Karpas-422 (cell line): ENCODE measurements around the gene PLA2G7. TPM values are rescaled to one million over a fixed set of nuclear protein-coding genes. Genes with fewer than 3 reads are reported as not detected.

ENCODE experiments used
- DNase-seq: peaks from one replicate; pipeline ENCODE4 v3.0.0-alpha.2; 2015
- H2AFZ ChIP-seq: fragments of 200-600 bp; sonication (generic); 2 replicates; pipeline ENCODE4 v1.6.1; 2014; ENCODE audit warnings: antibody characterized with exemption, low read length, mixed read lengths
- H3K27ac ChIP-seq: fragments of 200-600 bp; sonication (generic); 2 replicates; pipeline ENCODE4 v1.5.1; 2014; ENCODE audit warnings: mild to moderate bottlenecking, low read length, moderate library complexity
- H3K27me3 ChIP-seq: fragments of 200-600 bp; sonication (generic); 2 replicates; pipeline ENCODE4 v1.6.1; 2014; ENCODE audit warnings: low read length, mixed read lengths
- H3K36me3 ChIP-seq: fragments of 200-600 bp; sonication (generic); 2 replicates; pipeline ENCODE4 v1.6.1; 2014; ENCODE audit warnings: low read length, mixed read lengths; ENCODE audit not compliant: insufficient read depth
- H3K4me1 ChIP-seq: fragments of 200-600 bp; sonication (generic); 2 replicates; pipeline ENCODE4 v1.6.1; 2014; ENCODE audit warnings: mild to moderate bottlenecking, low read length, mixed read lengths
- H3K4me2 ChIP-seq: fragments of 200-600 bp; sonication (generic); 2 replicates; pipeline ENCODE4 v1.6.1; 2014; ENCODE audit warnings: low read length, low read depth, mild to moderate bottlenecking; ENCODE audit not compliant: poor library complexity, severe bottlenecking
- H3K4me3 ChIP-seq: fragments of 200-600 bp; sonication (generic); 2 replicates; pipeline ENCODE4 v1.5.1; 2014; ENCODE audit warnings: mild to moderate bottlenecking, antibody characterized with exemption, low read length, mixed read lengths
- H3K79me2 ChIP-seq: fragments of 200-600 bp; sonication (generic); 2 replicates; pipeline ENCODE4 v1.6.1; 2014; ENCODE audit warnings: mild to moderate bottlenecking, low read length, mixed read lengths
- H3K9ac ChIP-seq: fragments of 200-600 bp; sonication (generic); 2 replicates; pipeline ENCODE4 v1.6.0; 2014; ENCODE audit warnings: low read length
- H3K9me2 ChIP-seq: fragments of 200-600 bp; sonication (generic), shearing (Covaris generic); replicated peaks from 2 replicates; pipeline ENCODE4 v1.6.0; 2014; ENCODE audit warnings: mild to moderate bottlenecking, low read length, moderate library complexity; ENCODE audit not compliant: insufficient read depth
- H3K9me3 ChIP-seq: fragments of 300-700, 200-600 bp; sonication (generic); 2 replicates; pipeline ENCODE4 v1.6.1; 2014; ENCODE audit warnings: low read length, mixed read lengths
- H4K20me1 ChIP-seq: fragments of 200-600 bp; sonication (generic); 2 replicates; pipeline ENCODE4 v1.6.1; 2014; ENCODE audit warnings: mild to moderate bottlenecking, antibody characterized with exemption, low read length, low read depth; ENCODE audit not compliant: insufficient read depth
- total RNA-seq: library from RNA; depleted of rRNA; stranded (reverse); fragments of >200 nt; shearing (Covaris generic); gene quantifications from 2 replicates; pipeline ENCODE4 v1.2.3, GENCODE V29; 2014; ENCODE audit warnings: low replicate concordance

The PLA2G7 gene
- total RNA-seq, 1 experiment from 2014 or later, result not detected

DNA sequence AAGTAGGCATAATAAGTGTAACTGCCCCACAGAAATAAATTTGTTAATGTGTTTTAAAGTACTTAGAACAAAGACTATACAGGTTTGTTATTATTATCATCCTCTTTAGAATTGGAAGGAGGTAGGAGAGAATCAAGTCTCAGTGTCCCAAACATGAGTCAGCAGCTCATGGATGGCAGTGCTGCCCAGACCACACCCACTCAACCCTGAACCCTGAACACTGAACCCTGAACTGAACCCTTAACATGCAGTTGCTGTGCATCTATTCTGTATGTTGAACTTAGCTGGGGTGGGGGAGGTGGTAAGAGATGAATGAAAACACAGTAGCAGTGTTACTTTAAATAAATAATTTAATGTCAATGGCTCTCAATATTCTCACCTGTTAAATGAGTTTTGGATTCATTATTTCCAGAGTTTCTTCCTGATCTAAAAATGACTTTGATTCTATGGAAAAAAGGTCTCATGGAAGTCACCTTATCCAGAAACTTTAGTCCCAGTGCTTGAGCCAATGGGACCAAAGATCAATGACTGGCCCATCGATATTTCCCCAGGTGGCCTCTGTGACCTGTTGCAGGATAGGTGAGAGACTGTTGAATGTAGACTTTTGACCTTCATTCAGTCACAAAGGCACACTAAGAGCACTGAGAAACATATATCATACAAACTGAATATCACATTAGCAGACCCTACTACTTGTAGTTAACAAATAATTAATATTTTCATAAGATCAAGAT lies 8.4 kb upstream of the PLA2G7 start:
- Histone ChIP-seq H3K27ac (no peak overlapping the region), H3K9me2 (no peaks in the 10 kb centered on the region)

DNA sequence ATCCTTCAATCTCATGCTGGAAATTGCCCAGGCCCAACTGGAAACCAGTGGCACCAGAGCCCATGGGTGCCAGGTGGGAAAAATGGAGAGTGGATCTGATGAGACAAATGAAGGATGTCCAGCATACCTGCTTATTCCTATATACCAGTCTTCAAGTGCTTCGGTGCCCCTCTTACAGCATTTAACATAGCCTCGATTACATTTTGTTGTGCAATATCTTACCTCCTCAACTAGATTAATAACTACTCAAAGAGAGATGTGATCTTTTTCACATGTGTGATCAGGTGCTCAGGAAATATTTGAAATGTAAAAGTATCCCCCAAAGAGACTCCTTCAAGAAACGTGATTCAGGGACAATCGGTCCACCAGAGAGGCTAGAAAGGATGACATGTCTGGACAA lies 6.7 kb upstream of the PLA2G7 start:
- Histone ChIP-seq H3K27me3 (no peaks in the 10 kb centered on the region), H3K4me3 (no peak overlapping the region), H3K36me3 (no peaks in the 10 kb centered on the region), H3K9me3 (no peaks in the 10 kb centered on the region), H3K79me2 (no peaks in the 10 kb centered on the region), H3K9ac (no peak overlapping the region), H3K9me2 (no peaks in the 10 kb centered on the region), H3K27ac (no peak overlapping the region), H3K4me1 (no peaks in the 10 kb centered on the region), H4K20me1 (no peaks in the 10 kb centered on the region), H2AFZ (no peak overlapping the region), H3K4me2 (no peak overlapping the region)
- DNase-seq, result no peak

More for the DNA sequence above, 8.4 kb upstream of the PLA2G7 start:
- no peaks in the 10 kb centered on the region for H3K79me2 ChIP-seq
- H3K4me1 ChIP-seq, result no peaks in the 10 kb centered on the region
- no peak overlapping the region for H3K9ac ChIP-seq
- no peaks in the 10 kb centered on the region for H4K20me1 ChIP-seq
- no peak overlapping the region for H3K4me3 ChIP-seq
- H2AFZ ChIP-seq, result no peak overlapping the region
- no peak for DNase-seq
- H3K9me3 ChIP-seq, result no peaks in the 10 kb centered on the region
- no peaks in the 10 kb centered on the region for H3K36me3 ChIP-seq
- no peaks in the 10 kb centered on the region for H3K27me3 ChIP-seq
- H3K4me2 ChIP-seq, result no peak overlapping the region

DNA sequence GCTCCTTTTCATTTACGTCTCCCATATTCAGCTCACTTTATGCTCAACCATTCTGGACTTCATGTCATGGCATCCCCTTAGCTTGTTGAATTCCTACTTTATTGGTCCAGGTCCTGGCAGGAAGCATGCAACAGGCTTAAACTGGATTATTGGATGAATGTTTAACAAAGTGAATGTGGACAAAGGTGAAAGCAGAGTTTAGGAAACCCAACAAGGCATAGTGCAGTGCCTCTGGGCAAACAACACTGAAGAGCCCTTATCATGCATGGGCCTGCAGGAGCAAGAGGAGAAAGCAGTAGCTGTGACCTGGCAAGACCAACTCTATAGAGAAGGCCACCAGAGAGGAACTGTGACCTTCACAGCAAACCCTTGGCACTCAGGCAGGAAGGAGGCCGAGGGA lies 6.3 kb upstream of the PLA2G7 start:
- no peak for DNase-seq
- Histone ChIP-seq H3K9me2 (no peaks in the 10 kb centered on the region), H3K9me3 (no peaks in the 10 kb centered on the region), H3K9ac (no peak overlapping the region), H4K20me1 (no peaks in the 10 kb centered on the region), H3K4me2 (no peak overlapping the region), H3K27me3 (no peaks in the 10 kb centered on the region), H2AFZ (no peak overlapping the region), H3K36me3 (no peaks in the 10 kb centered on the region), H3K27ac (no peak overlapping the region), H3K4me1 (no peaks in the 10 kb centered on the region), H3K4me3 (no peak overlapping the region), H3K79me2 (no peaks in the 10 kb centered on the region)

DNA sequence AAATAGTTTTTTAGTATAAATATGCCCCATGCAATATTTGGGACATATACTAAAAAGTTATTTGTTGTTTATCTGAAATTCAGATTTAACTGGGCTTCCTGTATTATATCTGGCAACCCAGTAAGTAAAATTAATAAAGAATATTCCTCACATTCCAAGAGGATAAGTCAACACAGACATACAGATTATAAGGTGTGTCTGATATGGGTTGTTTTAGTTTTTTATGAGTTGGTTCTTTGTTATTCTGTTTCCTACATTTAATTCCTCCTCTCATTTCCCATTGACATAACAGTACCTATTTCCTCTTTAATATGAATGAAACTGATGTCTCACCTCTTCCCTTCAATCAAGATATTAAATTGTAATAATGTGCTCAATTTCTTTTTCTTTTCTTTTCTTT lies 1.7 kb upstream of the PLA2G7 start:
- no peaks in the 10 kb centered on the region for H3K27me3 ChIP-seq
- H3K4me1 ChIP-seq, result no peaks in the 10 kb centered on the region
- H3K4me3 ChIP-seq, result no peak overlapping the region
- H3K4me2 ChIP-seq, result no peak overlapping the region
- no peak overlapping the region for H2AFZ ChIP-seq
- H3K9ac ChIP-seq, result no peak overlapping the region
- H3K27ac ChIP-seq, result no peak overlapping the region
- no peaks in the 10 kb centered on the region for H3K9me3 ChIP-seq
- no peaks in the 10 kb centered on the region for H3K79me2 ChIP-seq
- H3K36me3 ChIP-seq, result no peaks in the 10 kb centered on the region
- DNase-seq, result no peak
- no peaks in the 10 kb centered on the region for H3K9me2 ChIP-seq
- no peaks in the 10 kb centered on the region for H4K20me1 ChIP-seq

DNA sequence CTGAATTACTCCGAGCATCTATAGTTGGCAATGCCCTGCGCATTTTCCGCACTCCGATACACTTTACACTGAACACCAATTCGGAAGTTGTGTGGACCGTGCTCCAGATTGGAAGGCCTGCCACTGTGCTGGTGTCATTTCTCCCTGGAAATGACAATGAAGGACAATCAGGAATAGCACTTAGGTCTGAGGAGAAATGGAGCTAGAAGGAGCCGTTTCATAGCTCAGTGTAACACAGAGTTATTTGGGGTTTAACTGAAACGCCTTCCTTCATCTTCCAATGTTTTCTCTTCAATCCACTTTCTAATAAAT lies 501 bp upstream of the PLA2G7 start:
- no peaks in the 10 kb centered on the region for H3K9me3 ChIP-seq
- no peak overlapping the region for H3K9ac ChIP-seq
- H3K27ac ChIP-seq, result no peak overlapping the region
- no peaks in the 10 kb centered on the region for H3K36me3 ChIP-seq
- no peaks in the 10 kb centered on the region for H3K4me1 ChIP-seq
- H3K79me2 ChIP-seq, result no peaks in the 10 kb centered on the region
- H3K9me2 ChIP-seq, result no peaks in the 10 kb centered on the region
- no peaks in the 10 kb centered on the region for H3K27me3 ChIP-seq
- H3K4me3 ChIP-seq, result no peak overlapping the region
- no peak overlapping the region for H3K4me2 ChIP-seq
- H4K20me1 ChIP-seq, result no peaks in the 10 kb centered on the region
- DNase-seq, result no peak
- H2AFZ ChIP-seq, result no peak overlapping the region

DNA sequence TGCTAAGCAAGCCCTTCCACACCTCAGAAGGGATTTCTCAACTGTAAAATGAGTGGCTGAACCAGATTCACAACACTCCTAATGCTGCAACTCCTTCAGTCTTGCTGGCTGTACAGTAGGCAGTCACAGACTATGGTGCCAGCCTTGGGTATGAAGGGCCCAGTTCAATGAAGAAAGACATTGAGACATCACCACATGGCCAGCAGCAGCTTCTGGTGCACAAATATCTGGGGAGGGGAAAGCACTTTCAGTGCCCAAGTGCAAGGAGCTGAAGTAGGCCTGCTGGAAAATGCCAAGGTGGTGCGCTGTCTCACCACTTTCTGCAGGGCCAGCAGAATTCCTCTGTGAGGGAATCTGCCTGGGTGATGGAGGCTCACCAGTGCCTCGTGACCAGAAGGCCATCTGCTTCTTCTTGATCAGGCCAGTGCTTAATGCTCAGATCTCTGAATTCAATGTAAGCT lies 1.8 kb downstream of the PLA2G7 start:
- no peak overlapping the region for H3K9ac ChIP-seq
- no peak overlapping the region for H3K27ac ChIP-seq
- H3K27me3 ChIP-seq, result no peaks in the 10 kb centered on the region
- no peaks in the 10 kb centered on the region for H3K4me1 ChIP-seq
- no peak overlapping the region for H3K4me3 ChIP-seq
- H3K4me2 ChIP-seq, result no peak overlapping the region
- no peak overlapping the region for H2AFZ ChIP-seq
- H3K36me3 ChIP-seq, result no peaks in the 10 kb centered on the region
- no peaks in the 10 kb centered on the region for H3K9me2 ChIP-seq
- no peaks in the 10 kb centered on the region for H3K9me3 ChIP-seq
- no peak for DNase-seq
- no peaks in the 10 kb centered on the region for H3K79me2 ChIP-seq
- no peaks in the 10 kb centered on the region for H4K20me1 ChIP-seq

DNA sequence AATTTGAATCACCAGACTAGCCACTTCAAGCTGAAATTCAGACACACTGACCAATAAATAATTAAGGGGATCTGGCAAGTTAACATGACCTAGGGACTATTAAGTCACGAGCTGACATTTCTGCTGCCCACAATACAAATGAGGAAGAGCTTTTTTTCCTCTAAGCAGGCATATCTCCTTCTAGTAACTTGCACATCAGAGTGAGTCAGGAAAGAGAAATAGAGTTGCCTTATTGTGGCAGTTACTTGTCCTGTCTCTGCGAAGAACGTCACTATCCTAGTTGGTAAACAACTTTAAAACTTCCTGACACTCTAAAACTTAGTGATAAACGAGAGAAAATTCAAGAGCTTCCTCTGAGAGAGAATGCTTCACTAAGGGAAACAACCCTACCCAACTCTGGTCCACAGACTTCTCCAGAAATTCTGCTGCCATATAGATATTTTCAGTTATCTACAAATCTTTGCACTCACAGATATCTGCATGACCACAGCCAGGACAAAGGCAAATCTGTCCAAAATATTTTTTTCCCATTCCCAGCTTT lies 4.2 kb downstream of the PLA2G7 start:
- no peaks in the 10 kb centered on the region for H3K9me2 ChIP-seq
- H2AFZ ChIP-seq, result no peak overlapping the region
- H3K4me3 ChIP-seq, result no peak overlapping the region
- no peak overlapping the region for H3K9ac ChIP-seq
- H3K27me3 ChIP-seq, result no peaks in the 10 kb centered on the region
- no peaks in the 10 kb centered on the region for H3K36me3 ChIP-seq
- H4K20me1 ChIP-seq, result no peaks in the 10 kb centered on the region
- H3K27ac ChIP-seq, result no peak overlapping the region
- no peaks in the 10 kb centered on the region for H3K79me2 ChIP-seq
- H3K4me2 ChIP-seq, result no peak overlapping the region
- H3K4me1 ChIP-seq, result no peaks in the 10 kb centered on the region
- no peak for DNase-seq
- no peaks in the 10 kb centered on the region for H3K9me3 ChIP-seq

DNA sequence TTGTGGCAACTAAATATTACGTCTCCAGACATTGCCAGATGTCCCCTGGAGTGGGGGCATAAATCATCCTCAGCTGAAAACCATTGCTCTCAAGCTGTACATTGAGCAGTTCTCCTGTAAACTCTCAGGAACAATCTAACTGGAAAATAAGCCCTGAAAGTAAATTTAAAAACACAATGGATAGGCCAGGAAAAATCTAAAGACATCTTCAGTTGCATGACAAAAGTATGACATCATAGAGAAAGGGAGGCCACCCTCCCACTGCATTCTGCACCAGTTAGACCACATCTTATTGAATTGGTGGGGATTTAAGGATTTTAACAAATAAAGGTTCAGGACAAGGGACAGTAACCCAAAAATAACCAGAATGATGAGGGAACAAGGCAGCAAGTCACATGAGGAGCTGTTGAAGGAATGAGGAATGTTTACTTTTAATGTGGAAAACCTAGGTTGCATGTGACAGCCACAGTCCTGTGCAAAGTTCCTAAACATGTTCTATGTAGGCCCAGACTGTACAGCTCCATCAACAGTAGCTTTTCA lies 5.3 kb downstream of the PLA2G7 start:
- no peaks in the 10 kb centered on the region for H3K9me3 ChIP-seq
- H2AFZ ChIP-seq, result no peak overlapping the region
- no peak for DNase-seq
- H3K27me3 ChIP-seq, result no peaks in the 10 kb centered on the region
- H3K4me3 ChIP-seq, result no peak overlapping the region
- H3K4me2 ChIP-seq, result no peak overlapping the region
- H3K9me2 ChIP-seq, result no peaks in the 10 kb centered on the region
- H3K27ac ChIP-seq, result no peak overlapping the region
- no peaks in the 10 kb centered on the region for H4K20me1 ChIP-seq
- no peaks in the 10 kb centered on the region for H3K36me3 ChIP-seq
- H3K4me1 ChIP-seq, result no peaks in the 10 kb centered on the region
- no peak overlapping the region for H3K9ac ChIP-seq
- H3K79me2 ChIP-seq, result no peaks in the 10 kb centered on the region
